ENCODE measurements around the gene RPL41.
A peak's percentile ranks its signal among the peaks of the same experiment; 100 is the strongest.

The RPL41 gene

DNA sequence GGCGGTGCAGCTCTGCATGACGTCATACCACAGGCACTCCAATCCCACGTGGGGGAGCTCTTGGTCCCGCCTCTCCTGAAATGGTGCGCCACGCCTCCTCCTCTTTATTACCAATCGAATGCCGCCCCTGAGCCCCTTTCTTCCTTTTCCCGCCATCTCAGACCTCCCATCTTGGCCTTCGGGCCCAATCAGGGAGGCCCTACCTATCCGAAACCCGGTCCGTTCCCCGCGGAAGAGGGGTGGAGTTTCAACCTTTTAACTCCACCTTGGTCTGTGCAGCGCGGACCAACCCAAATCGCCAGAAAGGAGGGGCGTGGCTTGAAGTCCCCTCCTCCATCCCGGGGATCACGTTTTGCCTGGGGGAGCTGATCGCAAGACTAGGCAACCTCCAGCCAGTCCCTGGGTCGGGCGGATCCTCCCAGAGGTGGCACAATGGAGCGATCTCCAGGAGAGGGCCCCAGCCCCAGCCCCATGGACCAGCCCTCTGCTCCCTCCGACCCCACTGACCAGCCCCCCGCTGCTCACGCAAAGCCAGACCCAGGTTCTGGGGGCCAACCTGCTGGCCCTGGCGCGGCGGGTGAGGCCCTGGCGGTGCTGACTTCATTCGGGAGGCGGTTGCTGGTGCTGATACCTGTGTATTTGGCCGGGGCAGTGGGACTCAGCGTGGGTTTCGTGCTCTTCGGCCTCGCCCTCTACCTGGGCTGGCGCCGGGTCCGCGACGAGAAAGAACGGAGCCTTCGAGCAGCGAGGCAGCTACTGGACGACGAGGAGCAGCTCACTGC, 11.6 kb downstream of the RPL41 start, which contains the start of gene ESYT1:
ESYT1 (plus strand) TSS at position 380 of the 782 bp plus-strand sequence; CDS start at position 433, 53 bp downstream.
- peak; percentile 100 for DNase-seq (ENCODE audit: low read depth, low spot score)

DNA sequence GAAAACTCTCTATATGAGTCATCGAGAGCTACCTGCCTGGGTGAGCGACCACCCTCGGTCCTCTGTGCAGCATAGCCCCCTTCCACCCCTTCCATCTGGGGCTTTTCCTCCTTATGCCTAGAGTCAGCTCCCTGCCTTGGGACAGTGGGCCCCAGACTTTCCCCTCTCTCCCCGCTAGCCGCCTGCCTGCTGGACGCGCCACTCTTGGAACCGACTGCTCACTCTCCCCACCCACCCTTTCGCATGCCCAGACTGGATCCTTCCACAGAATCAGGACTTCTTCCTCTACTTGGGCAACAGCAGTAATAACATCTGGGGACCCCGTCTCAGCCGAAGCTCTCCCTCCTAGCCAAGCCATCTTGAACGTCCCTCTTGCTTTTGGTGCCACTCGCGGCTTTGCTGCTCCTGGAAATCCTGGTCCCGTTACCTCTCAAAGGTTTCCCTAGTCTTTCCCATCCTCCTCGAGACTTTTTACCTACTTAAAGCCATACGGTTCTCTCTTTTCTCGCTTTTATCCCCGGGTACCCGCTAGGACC, 12.3 kb downstream of the RPL41 start:
- DNase-seq (ENCODE audit: low read depth, low spot score): no peak

DNA sequence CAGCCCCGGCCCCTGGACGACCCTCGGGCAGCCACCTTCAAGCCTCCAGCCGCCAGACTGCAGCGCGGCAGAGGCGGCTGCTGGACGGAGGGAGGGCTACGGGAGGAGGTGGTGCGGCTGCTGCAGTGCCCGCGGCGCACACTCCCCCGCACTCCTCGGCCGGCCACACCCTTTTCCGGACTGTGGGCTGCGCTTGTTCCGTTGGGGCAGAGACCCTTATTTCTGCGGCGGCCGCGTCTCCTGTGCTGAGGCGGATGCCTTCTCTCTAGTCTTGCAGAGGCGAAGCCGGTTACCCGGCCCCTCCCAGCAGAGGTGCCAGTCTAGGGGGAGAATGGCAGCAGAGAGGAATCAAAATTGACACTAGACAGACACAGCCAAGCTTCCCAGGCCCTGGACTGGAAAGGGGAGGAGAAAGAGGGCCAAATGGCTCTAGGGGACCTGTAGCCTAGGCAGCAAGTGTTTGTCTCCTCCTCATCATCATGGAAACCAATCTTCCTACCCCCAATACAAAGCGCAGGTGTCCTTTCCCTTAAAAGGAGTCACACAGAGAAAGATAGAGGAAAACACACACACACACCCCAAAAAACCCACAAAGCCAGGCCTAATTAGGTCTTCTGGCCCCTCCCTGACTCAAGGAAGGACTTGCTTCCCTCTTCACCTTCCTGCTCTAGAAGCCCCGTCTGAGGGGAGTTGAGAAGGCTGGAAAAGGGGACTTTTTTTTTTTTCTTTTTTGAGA, 12.9 kb downstream of the RPL41 start:
- DNase-seq (ENCODE audit: low read depth, low spot score): peak; percentile 83

DNA sequence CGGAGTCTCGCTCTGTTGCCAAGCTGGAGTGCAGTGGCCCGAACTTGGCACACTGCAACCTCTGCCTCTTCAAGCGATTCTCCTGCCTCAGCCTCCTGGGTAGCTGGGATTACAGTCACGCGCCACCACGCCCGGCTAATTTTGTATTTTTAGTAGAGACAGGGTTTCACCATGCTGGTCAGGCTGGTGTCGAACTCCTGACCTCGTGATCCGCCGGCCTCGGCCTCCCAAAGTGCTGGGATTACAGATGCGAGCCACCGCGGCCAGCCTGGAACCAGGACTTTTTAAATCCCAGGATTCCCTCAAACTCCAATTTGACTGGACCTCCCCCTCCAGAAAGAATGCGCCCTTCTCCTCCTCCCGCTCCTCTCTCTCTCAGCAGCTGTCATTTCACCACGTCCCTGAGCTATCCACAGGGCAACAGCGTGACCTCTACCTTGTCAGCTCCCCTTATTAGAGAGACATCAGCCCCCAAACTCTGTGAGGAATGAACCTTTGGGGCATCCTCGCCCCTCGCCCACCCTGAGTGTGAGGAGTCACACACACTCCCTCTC, 13.6 kb downstream of the RPL41 start:
- DNase-seq (ENCODE audit: low read depth, low spot score): peak; percentile 28

DNA sequence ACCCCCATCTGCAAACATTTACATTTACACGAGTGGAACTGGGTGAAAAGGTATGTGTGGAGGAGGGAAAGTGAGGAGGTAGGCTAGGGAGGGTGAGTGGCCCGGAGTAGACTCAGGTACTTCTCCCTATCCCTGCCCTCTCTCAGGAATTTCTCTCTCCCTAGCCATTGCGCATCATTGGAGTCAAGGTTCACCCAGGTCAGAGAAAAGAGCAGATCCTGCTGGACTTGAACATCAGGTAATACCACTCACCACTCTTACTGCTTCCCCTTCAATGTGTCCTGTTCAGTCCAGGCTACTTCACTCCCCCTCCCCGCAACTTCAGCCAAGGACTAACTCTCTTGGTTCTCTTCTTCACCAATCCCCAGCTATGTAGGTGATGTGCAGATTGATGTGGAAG, 14.4 kb downstream of the RPL41 start:
- DNase-seq (ENCODE audit: low read depth, low spot score): peak; percentile 10

DNA sequence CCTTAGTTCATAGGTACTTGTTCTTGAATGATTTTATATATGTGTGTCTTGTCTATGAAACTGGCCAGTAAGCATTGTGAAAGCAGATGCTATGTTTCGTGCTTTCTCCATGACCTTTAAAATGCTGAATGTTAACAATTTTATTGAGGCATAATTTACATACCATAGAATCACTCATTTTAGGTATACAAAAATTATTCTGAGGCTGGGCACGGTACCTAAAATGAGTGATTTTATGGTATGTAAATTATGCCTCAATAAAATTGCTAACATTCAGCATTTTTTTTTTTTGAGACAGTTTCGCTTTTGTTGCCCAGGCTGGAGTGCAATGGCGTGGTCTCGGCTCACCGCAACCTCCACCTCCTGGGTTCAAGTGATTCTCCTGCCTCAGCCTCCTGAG, 18.5 kb downstream of the RPL41 start:
- DNase-seq (ENCODE audit: low read depth, low spot score): no peak

DNA sequence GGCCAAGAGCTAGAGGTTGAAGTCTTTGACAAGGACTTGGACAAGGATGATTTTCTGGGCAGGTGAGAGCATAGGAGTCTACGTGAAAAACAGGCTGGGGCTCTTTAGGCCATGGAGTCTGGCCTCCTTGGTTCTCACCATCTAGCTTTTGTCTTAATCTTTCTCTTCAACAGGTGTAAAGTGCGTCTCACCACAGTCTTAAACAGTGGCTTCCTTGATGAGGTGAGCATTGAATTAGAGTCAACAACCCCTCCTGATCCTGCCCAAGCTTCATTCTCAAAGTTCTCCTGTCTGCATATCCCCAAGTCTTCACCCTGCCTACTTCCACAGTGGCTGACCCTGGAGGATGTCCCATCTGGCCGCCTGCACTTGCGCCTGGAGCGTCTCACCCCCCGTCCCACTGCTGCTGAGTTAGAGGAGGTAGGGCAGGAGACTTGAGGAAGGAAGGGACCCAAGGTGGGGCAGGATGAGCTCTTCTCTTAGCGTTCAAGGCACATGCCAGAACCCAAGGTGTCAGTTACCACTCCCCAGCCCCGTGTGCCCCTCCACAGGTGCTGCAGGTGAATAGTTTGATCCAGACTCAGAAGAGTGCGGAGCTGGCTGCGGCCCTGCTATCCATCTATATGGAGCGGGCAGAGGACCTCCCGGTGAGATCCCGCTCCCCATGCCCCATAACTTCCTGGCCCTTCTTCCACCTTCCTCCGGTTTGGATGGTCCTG, 21.6 kb downstream of the RPL41 start:
- DNase-seq (ENCODE audit: low read depth, low spot score): no peak

DNA sequence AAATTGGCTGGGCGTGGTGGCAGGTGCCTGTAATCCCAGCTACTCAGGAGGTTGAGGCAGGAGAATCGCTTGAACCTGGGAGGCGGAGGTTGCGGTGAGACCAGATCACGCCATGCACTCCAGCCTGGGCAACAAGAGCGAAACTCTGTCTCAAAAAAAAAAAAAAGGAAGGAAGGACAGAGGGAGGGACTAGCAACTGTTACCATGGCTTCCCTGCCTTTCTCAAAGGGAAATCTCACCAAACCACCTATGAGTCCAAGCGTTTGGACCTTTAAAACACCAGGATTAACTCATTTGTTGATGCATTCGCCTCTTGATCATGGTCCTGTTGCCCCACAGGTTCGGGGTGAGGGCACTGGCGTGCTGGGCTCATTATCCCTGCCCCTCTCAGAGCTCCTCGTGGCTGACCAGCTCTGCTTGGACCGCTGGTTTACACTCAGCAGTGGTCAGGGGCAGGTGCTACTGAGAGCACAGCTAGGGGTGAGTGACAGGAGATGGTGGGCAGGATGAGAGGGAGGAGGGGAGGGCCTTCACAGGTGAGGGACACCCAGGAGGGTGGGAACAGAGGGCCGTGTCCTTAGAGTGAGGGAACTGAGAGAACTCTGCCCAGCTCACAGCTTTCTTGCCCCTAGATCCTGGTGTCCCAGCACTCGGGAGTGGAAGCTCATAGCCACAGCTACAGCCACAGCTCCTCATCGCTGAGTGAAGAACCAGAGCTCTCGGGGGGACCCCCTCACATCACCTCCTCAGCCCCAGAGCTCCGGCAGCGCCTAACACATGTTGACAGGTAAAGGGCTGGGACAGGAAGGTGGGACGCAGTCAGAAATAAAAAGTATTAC, 25.7 kb downstream of the RPL41 start:
- no peak for DNase-seq (ENCODE audit: low read depth, low spot score)

DNA sequence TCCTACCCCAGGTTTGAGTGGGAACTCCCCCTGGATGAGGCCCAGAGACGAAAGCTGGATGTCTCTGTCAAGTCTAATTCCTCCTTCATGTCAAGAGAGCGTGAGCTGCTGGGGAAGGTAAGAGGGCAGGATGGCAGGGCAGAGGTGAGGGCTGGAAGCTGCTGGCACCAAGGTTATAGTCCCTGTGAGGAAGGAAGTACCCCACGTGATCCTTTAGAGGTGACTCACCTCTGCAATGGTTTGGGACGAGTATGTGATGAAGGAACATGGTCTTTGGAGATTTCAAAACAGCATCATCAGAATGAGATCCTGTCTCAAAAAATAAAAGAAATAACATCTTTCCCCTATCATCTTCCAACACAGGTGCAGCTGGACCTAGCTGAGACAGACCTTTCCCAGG, 26.8 kb downstream of the RPL41 start:
- DNase-seq (ENCODE audit: low read depth, low spot score): no peak

DNA sequence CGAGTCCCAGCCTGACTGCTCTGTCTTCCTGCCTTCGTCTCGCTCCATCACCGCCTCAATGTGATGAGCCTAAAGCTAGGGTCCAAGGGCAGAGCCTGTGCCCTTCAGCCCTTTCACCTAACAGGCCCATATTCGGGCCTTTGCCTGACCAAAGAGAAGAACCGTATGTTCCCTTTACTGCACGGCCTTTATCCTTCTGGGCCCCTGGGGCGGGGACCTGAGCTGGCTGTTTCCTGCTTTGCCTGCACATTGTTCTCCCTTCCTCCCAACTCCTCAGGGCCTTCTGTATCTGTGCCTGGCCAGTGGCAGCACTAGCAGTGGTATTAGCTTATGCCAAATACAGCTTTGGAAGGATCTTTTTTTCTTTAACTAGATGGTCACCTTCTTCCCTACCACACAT, 27.4 kb downstream of the RPL41 start:
- DNase-seq (ENCODE audit: low read depth, low spot score): no peak

DNA sequence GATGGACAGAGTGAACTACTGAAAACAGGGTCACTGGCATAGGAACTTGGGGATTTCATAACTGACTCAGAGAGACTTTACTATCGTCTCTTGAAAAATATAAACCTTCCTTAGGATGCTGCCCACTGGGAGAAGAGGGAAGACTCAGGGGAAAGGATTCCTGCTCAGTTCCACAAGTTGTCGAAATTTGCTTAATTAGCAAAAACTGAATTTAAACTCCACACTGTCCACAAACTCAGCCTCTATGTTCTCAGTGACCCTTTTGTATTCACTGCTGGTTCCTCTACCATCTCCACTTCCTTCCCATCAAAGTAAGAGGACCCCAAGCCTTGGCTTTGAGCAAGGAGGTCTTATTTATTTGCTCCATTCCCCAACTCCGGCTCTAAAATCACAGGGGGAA, 28.8 kb downstream of the RPL41 start:
- DNase-seq (ENCODE audit: low read depth, low spot score): no peak

DNA sequence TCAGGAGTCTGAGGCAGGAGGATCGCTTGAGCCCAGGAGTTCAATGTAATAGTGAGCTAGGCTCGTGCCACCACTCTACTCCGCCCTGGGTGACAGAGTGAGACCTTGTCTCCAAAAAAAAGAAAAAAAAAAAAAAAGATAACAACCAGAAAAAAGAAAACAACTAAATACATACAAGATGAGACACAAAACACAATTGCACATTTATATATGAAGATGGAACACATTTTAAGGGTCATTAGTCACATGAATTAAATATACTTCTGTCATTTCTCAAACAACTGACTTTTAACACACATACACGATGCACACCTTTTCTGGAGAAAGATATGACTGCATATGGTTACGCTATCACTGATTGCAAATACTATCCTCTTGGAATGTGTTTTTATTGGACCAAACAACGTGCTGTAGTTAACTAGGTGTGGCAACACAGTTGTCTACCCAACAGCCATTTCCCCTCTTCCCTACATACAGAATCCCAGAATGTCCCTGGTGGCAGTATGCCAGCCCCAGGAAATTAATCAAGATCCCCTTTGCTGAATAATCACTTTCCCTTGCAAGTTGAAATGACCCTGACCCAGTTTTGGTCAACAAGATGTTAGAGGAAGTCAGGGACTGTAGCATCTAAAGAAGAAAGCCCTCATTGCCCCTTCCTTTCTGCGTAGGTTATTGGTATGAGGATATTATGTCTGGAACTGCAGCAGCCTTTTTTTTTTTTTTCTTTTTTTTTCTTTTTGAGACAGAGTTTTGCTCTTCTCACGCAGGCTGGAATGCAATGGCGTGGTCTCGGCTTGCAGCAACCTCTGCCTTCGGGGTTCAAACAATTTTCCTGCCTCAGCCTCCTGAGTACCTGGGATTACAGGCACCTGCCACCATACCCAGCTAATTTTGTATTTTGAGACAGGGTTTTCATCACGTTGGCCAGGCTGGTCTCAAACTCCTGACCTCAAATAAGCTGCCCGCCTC, 30.3 kb downstream of the RPL41 start:
- DNase-seq (ENCODE audit: low read depth, low spot score): no peak

DNA sequence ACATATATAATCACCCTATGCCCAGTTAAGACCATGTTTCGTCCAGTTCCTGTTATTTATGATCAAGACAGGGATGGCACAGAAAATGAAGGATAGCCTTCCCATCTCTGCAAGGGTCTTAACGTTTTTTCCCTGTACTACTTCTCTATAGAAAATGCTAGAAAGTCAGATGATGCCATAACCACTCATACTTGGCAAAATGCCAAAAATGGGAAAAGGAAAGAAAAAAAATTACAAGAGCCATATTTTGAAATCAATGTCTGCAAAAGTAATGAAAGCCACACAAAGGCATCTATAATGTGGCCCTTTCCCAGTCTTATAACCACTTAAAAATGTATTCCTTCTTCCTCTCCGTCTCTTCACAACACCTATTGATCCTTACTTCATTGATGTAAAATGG, 34.1 kb downstream of the RPL41 start:
- no peak for DNase-seq (ENCODE audit: low read depth, low spot score)

DNA sequence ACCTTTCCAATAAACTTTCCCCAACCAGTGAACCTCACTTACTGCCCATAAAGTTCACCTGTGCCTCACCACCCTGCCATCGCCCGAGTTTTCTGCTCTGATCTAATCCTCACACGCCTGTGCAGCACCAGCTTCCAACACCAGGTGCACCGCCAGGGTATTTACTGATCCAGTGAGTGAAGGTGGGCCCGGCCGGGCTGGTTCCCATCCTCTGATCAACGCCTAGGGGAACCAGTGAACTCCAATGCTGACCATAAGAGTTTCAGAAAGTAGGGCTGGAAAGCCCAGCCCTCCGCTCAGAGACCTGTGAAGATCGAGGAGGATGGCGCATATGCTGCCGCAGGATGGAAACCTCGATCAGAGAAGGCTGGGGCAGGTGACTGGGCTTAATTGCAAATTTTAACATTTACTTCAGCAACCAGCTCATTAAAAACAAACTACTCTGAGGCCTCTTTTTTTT, 35.3 kb downstream of the RPL41 start:
- peak; percentile 82 for DNase-seq (ENCODE audit: low read depth, low spot score)

DNA sequence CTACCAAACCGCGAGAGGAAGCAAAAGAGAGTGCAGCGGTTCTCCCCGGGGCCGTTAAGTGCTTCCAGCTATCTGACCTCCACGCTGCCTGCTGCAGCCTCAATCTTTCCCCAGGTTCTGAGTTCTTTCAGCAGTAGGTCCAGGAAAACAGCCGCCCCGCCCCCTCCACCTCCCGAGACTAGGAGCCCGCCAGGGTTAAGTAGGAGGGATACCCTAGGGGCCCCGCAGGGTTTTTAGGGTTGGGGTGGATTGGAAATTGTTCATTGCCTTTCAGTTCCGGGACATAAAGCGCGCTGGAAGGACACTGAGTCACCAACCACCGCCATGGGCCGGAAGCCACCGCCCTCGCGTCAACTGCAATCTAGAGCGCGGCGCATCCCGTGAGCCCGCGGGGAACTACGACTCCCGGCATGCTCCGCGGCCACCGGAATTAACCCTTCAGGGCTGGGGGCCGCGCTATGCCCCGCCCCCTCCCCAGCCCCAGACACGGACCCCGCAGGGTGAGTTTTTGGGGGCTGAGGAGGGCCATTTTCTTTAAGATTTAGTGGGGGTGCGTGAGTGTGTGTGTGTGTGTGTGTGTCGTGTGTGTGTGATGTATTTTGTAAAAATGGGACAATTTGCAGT, 35.8 kb downstream of the RPL41 start, which contains the start of gene MYL6B:
MYL6B (plus strand) TSS at position 456 of the 624 bp plus-strand sequence. CDS start 1,332 bp downstream, outside the sequence.
- peak; percentile 93 for DNase-seq (ENCODE audit: low read depth, low spot score)

DNA sequence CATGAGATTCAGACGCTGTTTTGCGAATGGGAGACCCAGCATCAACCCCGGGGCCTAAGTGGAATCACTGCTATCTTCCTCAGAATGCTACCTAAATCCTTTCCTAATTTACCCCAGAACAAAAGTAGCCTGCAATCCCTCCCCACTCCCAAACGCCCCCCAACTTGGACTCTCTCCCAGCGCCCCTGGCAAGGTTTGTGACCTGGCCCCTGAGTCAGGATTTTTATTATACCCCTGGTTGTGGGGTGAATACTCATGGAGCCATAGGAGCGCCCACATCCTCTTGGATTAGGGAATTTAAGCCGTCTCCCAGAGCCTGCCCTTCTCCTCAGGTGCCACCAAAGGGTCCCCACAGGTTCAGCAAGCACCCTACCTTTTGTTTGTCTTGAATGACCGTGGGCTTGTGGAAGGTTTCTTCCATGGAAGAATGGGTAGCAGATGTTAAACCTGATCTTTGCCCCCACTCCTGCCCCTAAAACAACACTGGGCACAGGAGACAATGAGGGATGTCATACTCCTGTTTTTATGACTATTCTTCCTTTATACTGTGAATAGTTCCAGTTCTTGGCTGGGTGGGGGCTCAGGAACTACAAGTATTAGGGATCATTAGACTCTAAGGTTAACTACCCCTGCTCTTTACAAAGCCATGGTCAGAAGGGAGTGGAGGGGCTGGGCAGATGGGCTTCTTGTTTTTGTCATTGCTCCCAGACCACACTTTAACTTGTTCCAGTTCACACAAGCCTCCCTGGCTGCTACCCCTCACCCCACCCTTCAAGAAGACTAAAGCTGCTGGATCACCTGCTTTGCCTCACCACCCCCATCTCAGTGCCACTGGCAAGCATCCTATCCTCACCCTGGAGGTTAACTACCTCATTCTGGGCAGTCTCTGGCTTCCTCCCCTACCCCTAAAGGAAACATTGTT, 36.6 kb downstream of the RPL41 start:
- DNase-seq (ENCODE audit: low read depth, low spot score): no peak

DNA sequence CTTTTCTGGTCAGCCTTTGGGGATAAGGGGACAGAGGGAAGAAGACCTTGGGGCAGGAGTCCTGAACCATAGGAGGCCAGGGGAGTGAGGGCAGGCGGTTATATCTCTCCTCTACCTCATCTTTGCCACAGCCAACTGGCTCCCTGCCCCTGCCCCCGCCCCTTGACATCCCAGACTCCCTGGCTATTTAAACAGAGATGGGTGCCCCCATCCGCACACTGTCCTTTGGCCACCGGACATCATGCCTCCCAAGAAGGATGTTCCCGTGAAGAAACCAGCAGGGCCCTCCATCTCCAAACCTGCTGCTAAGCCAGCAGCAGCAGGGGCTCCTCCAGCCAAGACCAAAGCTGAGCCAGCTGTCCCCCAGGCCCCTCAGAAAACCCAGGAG, 37.2 kb downstream of the RPL41 start:
- no peak for DNase-seq (ENCODE audit: low read depth, low spot score)

DNA sequence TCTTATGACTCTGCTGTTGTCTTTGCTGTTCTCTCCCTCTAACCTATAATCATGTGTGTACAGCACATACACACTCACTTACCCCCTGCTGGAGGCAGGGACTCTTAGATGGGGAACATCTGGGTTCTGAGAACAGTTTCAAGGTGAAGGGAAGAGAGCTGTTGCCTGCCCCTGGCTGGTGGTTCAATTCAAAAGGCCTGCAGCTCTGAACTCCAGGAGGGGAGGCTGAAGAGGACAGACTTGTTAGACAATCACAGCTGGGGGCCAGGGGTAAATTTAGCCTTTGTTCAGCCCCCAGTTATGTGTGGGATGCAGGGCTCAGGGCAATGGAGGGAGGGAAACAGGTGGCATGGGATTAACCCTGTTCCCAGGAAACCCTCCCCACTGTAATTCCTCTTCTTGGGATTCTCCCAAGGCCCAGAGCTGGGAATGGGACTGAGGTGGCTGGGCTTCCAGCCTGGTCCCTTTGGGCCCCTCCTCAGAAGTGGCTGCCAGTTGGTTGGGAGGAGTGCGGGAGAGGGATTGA, 37.9 kb downstream of the RPL41 start:
- no peak for DNase-seq (ENCODE audit: low read depth, low spot score)
